Nephron (organoid): ENCODE results near the gene PRSS57.

Experiments used
- H3K27ac Mint-ChIP-seq, 3 experiments: 2 replicates each; pipeline ENCODE4 v1.8.0; 2020; ENCODE audit warnings: mixed read lengths in 3 of 3, mild to moderate bottlenecking in 2 of 3, moderate library complexity in 1 of 3
- H3K27me3 Mint-ChIP-seq: 2 replicates; pipeline ENCODE4 v1.8.0; 2021; ENCODE audit warnings: low read depth, mild to moderate bottlenecking, moderate library complexity, mixed read lengths
- H3K36me3 Mint-ChIP-seq: 2 replicates; pipeline ENCODE4 v1.8.0; 2020; ENCODE audit warnings: low read depth, mixed read lengths
- H3K4me1 Mint-ChIP-seq: 2 replicates; pipeline ENCODE4 v1.8.0; 2020; ENCODE audit warnings: mixed read lengths
- H3K4me3 Mint-ChIP-seq, 3 experiments: 2 replicates each; pipeline ENCODE4 v1.8.0; 2020; ENCODE audit warnings: mild to moderate bottlenecking in 3 of 3, mixed read lengths in 3 of 3, moderate library complexity in 2 of 3
- H3K9me3 Mint-ChIP-seq: 2 replicates; pipeline ENCODE4 v1.8.0; 2020; ENCODE audit warnings: mixed read lengths
- TF ChIP-seq, protein P1 (sequence below), 3 experiments: fragments of 200-600 bp; sonication (generic); IDR thresholded peaks; one replicate each; pipeline ENCODE4 v1.5.0; 2021; ENCODE audit warnings: antibody characterized with exemption in 3 of 3; ENCODE audit not compliant: unreplicated experiment in 3 of 3

The PRSS57 gene

GRCh38 chr19:688214-688613, 7.0 kb downstream of the PRSS57 start:
- H3K9me3 Mint-ChIP-seq = no peaks in the 10 kb centered on the region
- no peaks in the 10 kb centered on the region for H3K4me1 Mint-ChIP-seq
- TF ChIP-seq, protein P1, sequence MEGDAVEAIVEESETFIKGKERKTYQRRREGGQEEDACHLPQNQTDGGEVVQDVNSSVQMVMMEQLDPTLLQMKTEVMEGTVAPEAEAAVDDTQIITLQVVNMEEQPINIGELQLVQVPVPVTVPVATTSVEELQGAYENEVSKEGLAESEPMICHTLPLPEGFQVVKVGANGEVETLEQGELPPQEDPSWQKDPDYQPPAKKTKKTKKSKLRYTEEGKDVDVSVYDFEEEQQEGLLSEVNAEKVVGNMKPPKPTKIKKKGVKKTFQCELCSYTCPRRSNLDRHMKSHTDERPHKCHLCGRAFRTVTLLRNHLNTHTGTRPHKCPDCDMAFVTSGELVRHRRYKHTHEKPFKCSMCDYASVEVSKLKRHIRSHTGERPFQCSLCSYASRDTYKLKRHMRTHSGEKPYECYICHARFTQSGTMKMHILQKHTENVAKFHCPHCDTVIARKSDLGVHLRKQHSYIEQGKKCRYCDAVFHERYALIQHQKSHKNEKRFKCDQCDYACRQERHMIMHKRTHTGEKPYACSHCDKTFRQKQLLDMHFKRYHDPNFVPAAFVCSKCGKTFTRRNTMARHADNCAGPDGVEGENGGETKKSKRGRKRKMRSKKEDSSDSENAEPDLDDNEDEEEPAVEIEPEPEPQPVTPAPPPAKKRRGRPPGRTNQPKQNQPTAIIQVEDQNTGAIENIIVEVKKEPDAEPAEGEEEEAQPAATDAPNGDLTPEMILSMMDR (IDR thresholded peaks at IDR 0.05; ENCODE audit: unreplicated experiment in 3 of 3) = no peak
- no peak overlapping the region for H3K27ac Mint-ChIP-seq
- no peaks in the 10 kb centered on the region for H3K36me3 Mint-ChIP-seq
- H3K27me3 Mint-ChIP-seq = no peaks in the 10 kb centered on the region
- no peak overlapping the region for H3K4me3 Mint-ChIP-seq

DNA sequence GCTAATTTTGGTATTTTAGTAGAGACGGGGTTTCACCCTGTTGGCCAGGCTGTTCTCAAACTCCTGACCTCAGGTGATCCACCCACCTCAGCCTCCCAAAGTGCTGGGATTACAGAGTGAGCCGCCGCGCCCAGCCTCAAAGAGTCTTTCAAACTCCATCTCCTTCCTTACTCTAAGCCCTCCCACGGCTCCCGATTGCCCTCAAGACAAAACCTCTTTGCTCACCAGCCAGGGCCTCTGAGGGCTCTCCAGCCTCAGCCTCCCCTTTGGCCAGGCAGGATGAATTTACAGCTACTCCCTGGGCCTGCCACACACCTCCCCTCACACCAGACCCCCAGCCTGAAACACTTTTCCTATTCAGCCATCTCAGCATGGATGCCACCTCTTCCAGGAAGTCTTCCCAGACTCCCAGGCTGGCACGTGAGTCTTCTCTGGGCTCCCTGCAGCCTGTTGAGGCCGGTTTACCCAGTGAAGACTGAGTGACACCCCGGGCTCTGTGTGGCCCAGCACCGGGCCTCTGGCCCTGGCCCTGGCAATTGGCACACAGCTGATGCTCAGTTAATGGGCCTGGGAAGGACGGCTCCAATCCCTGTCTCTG, 7.6 kb downstream of the PRSS57 start:
- Mint-ChIP-seq H3K4me3 (no peak overlapping the region), H3K9me3 (no peaks in the 10 kb centered on the region), H3K4me1 (no peaks in the 10 kb centered on the region), H3K36me3 (no peaks in the 10 kb centered on the region), H3K27me3 (no peaks in the 10 kb centered on the region), H3K27ac (no peak overlapping the region)
- TF ChIP-seq, protein P1 (IDR thresholded peaks at IDR 0.05; ENCODE audit: unreplicated experiment in 3 of 3) = no peak

DNA sequence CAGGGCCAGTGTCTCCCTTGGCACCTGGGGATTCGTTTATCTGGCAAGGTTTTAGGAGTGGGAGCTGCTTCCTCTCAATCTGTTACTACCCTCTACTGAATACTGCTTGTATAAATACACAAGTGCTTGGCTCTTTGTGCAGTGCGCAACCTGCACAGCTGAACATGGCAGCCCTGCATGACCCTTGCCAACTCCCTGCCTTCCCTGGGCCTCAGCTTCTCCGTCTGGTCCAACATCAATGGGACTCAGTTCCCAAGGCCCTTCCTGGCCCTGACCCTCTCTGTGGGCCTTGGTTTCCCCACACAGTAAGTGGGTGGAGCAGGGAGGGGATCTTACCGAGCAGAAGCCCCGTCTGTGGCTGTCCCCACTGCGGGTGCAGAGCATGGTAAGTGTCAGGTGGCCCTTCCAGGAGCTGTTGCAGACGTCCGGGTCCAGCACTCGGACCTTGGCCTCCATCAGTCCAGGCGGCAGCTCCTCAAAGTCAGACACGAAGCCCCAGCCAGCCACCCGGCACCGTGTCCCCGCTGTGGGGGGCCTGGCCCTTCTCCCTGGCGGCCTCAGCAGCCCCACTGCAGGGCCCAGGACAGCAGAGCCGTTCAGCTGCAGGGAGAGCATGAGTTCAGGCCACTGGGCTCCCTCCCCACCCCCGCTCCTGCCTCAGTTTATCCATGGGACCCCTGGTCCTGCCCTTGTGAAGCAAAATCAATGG, 8.5 kb downstream of the PRSS57 start:
- TF ChIP-seq, protein P1 (IDR thresholded peaks at IDR 0.05; ENCODE audit: unreplicated experiment in 3 of 3) = no peak
- Mint-ChIP-seq H3K27me3 (no peaks in the 10 kb centered on the region), H3K9me3 (no peaks in the 10 kb centered on the region), H3K36me3 (no peaks in the 10 kb centered on the region), H3K27ac (no peak overlapping the region), H3K4me3 (no peak overlapping the region), H3K4me1 (no peaks in the 10 kb centered on the region)

GRCh38 chr19:685454-685931, 9.8 kb downstream of the PRSS57 start:
- no peaks in the 10 kb centered on the region for H3K4me1 Mint-ChIP-seq
- TF ChIP-seq, protein P1 (IDR thresholded peaks at IDR 0.05; ENCODE audit: unreplicated experiment in 3 of 3) = no peak
- no peaks in the 10 kb centered on the region for H3K27me3 Mint-ChIP-seq
- H3K9me3 Mint-ChIP-seq = no peaks in the 10 kb centered on the region
- H3K4me3 Mint-ChIP-seq = no peak overlapping the region
- H3K27ac Mint-ChIP-seq = no peak overlapping the region
- H3K36me3 Mint-ChIP-seq = no peaks in the 10 kb centered on the region

GRCh38 chr19:682678-683320, 12.5 kb downstream of the PRSS57 start:
- H3K27ac Mint-ChIP-seq = no peak overlapping the region
- no peaks in the 10 kb centered on the region for H3K27me3 Mint-ChIP-seq
- H3K4me1 Mint-ChIP-seq = no peaks in the 10 kb centered on the region

More at GRCh38 chr19:682678-683320, 12.5 kb downstream of the PRSS57 start:
- Mint-ChIP-seq H3K9me3 (no peaks in the 10 kb centered on the region), H3K4me3 (peak overlapping the region; percentile 23 to 37 (median 34)), H3K36me3 (no peaks in the 10 kb centered on the region)
- TF ChIP-seq, protein P1 (IDR thresholded peaks at IDR 0.05; ENCODE audit: unreplicated experiment in 3 of 3) = no peak
